HG02588 (cell line): ENCODE results near the gene ATP5F1B.

Source experiments
- ATAC-seq: cut with Tn5 transposase; IDR thresholded peaks from one replicate; pipeline ENCODE4 v1.9.1; 2021; ENCODE audit warnings: mild to moderate bottlenecking, moderate library complexity; ENCODE audit not compliant: unreplicated experiment

Gene ATP5F1B

GRCh38 chr12:56626701-56627100, 19.1 kb downstream of the ATP5F1B start:
- no peak for ATAC-seq

GRCh38 chr12:56622535-56622934, 23.2 kb downstream of the ATP5F1B start:
- no peak for ATAC-seq

- no peak for ATAC-seq
These were observed 28.9 kb downstream of the ATP5F1B start for GRCh38 chr12:56616925-56617324.

- no peak for ATAC-seq
These were observed 29.5 kb downstream of the ATP5F1B start for GRCh38 chr12:56616244-56616643.

- ATAC-seq: no peak
These were observed 31.2 kb downstream of the ATP5F1B start for GRCh38 chr12:56614627-56615026.

GRCh38 chr12:56604355-56604754, 41.4 kb downstream of the ATP5F1B start:
- no peak for ATAC-seq

- ATAC-seq: no peak
These were observed 43.5 kb downstream of the ATP5F1B start for GRCh38 chr12:56602239-56602638.

GRCh38 chr12:56601503-56601902, 44.3 kb downstream of the ATP5F1B start:
- no peak for ATAC-seq

- ATAC-seq: no peak
These were observed 45.0 kb downstream of the ATP5F1B start for GRCh38 chr12:56600753-56601152.

- no peak for ATAC-seq
These were observed 46.0 kb downstream of the ATP5F1B start for GRCh38 chr12:56599797-56600196.

GRCh38 chr12:56599041-56599440, 46.7 kb downstream of the ATP5F1B start:
- ATAC-seq: no peak

- no peak for ATAC-seq
These were observed 49.0 kb downstream of the ATP5F1B start for GRCh38 chr12:56596815-56597214.

- no peak for ATAC-seq
These were observed 51.7 kb downstream of the ATP5F1B start for GRCh38 chr12:56593909-56594621.

- ATAC-seq: no peak
These were observed 53.8 kb downstream of the ATP5F1B start for GRCh38 chr12:56591961-56592360.

GRCh38 chr12:56591126-56591525, 54.7 kb downstream of the ATP5F1B start:
- ATAC-seq: no peak

- ATAC-seq: no peak
These were observed 55.5 kb downstream of the ATP5F1B start for GRCh38 chr12:56590237-56590830.

GRCh38 chr12:56589783-56590182, 56.0 kb downstream of the ATP5F1B start:
- ATAC-seq: no peak
